VCaP (cell line): Measurements from ENCODE around the gene SYNPR.

ENCODE experiments used
- H3K27ac ChIP-seq: fragments of 450-650 bp; 2 replicates; pipeline ENCODE4 v1.5.1; 2017
- TF ChIP-seq, protein P1 (sequence below): fragments of 450-650 bp; conservative IDR thresholded peaks from 2 replicates; pipeline ENCODE4 v1.5.1; 2017; ENCODE audit warnings: mild to moderate bottlenecking, moderate library complexity

The SYNPR gene

DNA sequence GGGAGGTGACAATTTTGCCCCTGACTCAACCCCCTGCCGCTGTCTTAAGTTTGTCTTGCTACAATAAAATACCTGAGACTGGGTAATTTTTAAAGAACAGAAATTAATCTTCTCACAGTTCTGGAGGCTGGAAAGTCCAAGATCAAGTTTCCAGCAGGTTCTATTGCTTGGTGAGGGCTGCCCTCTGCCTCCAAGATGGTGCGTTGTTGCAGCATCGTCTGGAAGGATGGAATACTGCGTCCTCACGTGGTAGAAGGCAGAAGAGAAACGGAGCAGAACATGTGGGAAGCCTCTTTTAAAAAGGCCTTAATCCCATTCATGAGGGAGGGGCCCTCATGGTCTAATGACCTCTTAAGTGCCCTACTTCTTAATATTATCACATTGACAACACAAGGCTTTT, 287.1 kb downstream of the SYNPR start:
- TF ChIP-seq, protein P1, sequence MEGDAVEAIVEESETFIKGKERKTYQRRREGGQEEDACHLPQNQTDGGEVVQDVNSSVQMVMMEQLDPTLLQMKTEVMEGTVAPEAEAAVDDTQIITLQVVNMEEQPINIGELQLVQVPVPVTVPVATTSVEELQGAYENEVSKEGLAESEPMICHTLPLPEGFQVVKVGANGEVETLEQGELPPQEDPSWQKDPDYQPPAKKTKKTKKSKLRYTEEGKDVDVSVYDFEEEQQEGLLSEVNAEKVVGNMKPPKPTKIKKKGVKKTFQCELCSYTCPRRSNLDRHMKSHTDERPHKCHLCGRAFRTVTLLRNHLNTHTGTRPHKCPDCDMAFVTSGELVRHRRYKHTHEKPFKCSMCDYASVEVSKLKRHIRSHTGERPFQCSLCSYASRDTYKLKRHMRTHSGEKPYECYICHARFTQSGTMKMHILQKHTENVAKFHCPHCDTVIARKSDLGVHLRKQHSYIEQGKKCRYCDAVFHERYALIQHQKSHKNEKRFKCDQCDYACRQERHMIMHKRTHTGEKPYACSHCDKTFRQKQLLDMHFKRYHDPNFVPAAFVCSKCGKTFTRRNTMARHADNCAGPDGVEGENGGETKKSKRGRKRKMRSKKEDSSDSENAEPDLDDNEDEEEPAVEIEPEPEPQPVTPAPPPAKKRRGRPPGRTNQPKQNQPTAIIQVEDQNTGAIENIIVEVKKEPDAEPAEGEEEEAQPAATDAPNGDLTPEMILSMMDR: peak; percentile 55
- H3K27ac ChIP-seq: no peak overlapping the region

DNA sequence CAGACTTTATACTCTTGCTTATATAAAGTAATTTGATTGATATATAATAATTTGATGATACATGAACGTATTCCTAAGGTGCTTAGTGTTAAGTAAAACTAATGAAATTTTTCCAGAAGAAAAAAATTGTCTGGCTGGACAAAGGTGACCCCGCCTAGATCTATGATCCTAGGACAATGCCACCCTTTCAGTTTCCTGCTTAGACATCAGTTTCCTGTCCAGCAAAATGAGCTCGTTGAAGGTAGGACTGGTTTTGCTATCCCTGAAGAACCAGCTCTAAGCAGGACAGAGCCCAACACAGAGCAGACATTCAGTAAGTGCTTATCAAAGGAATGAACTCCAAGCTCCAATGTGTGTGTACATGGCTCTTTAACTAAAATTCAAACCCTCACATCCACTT, 293.6 kb downstream of the SYNPR start:
- H3K27ac ChIP-seq: no peak overlapping the region
- TF ChIP-seq, protein P1: no peak

DNA sequence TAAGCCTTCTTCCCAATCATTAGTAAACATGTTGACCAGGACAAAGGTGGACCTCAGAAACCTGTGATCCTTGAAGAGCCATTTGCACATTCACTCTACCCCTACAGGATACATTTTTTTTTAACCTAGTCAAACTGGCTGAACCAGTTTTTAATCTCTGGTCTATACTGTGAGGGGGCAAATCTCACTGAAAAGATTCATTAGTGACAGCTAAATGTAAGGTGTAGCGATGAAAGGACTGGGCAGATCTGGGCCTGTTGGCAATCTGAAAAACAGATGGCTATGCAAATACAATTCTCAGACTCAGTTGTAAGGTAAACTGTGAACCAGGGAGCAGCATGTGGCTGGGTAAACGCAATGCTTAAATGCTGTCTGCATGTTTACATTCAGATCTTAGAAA, 298.7 kb downstream of the SYNPR start:
- H3K27ac ChIP-seq: peak overlapping the region; percentile 60
- TF ChIP-seq, protein P1: no peak

DNA sequence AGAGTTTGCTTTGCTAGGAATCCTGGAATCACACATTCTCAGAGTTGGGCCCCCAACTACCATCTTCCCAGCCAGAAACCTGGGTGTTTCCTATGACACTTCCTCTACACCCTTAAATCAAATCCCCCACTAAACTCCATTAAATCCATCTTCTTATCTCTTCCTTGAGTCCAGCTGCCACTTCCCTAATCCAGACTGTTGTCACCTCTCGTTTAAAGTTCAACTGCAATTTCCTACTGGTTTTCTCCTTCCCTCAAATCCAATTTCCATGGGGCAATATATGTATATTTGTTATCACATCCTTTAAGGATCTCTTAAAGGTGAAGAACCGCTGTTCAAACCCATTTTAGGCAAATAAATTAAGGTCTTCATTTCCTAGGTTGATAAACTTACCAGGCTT, 300.8 kb downstream of the SYNPR start:
- no peak overlapping the region for H3K27ac ChIP-seq
- TF ChIP-seq, protein P1: no peak

DNA sequence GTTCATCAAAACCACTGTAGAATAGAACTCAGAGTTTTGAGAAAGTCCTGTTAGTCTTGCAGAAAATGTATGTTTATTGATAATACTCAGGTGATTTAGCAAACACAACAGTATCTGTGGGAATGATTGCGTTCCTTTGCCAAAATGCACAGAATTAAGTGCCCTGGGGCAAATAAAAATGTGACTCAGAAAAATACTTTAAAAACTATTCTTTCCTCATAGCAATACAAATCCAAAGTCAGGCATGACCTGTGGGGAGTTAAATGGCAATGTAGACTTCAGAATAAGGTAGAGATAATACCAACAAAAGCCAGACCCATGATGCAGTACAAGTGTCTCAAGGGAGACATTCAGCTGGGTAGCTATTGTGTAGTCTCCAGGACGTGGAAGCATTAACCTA, 302.0 kb downstream of the SYNPR start:
- no peak overlapping the region for H3K27ac ChIP-seq
- TF ChIP-seq, protein P1: no peak

DNA sequence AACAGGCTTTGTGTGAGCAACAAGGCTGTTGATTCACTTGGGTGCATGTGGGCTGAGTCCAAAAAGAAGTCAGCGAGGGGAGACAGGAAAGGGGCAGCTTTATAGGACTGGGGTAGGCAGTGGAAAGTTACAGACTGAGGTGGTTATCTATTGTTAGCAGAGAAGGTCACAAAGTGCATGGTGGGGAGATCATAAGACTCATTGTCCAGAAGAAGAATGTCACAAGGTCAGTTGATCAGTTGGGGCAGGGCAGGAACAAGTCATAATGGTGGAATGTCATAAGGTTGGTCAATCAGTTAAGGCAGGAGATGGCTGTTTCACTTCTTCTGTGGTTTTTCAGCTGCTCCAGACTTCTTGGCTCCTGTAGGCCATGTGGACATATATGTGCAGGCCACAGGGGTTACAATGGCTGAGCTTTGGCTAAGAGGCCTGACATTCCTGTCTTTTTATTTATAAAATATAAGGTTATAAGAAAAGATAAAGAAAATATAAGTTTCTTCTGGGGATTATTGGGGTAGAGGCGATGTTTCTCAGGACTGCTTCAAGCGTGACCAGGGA, 304.9 kb downstream of the SYNPR start:
- TF ChIP-seq, protein P1: no peak
- no peak overlapping the region for H3K27ac ChIP-seq

DNA sequence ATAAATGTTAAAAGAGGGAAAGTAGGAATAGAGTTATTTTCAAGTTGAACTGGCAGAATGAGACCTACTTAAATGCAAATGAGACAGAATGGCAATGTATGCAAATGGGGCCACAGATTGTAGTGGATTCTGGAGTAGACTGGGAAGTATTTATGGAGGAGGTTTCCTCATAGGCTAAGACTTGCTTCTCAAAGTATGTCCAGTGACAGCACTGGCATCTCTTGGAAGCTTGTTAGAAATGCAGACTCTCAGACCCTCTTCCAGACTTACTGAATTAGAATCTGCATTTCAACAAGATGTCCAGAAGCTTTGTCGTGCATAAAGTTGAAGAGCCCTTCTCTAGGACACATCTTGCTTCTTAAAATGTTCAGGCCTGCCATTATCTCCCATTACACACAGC, 306.6 kb downstream of the SYNPR start:
- H3K27ac ChIP-seq: no peak overlapping the region
- TF ChIP-seq, protein P1: no peak

DNA sequence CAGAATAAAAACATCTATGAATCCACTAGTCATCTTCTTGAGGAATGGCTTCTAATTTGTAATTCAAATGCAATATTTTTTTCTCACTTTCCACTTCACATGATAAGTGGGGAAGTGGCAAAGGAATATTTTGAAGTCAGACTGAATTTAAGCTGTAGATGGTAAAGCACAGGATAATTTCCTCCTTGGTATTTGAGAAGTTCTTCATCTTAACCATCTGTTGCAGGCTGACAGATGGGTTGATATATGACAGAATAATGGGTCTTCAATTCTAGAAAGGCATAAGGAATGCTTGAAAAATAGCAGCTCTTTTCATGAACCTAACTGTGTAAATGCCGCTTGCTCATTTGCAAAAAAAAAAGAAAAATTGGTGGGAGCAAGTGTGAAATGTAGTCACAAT, 307.8 kb downstream of the SYNPR start:
- TF ChIP-seq, protein P1: no peak

More for the DNA sequence above, 307.8 kb downstream of the SYNPR start:
- no peak overlapping the region for H3K27ac ChIP-seq
